Glutamatergic neuron (in vitro differentiated cells): ENCODE data around the gene CNBD2. TPM values are rescaled to one million over a fixed set of nuclear protein-coding genes. Genes with fewer than 3 reads are reported as not detected.
"Not testable (repeated sequence)": the region's sequence is repeated elsewhere in the genome, so short reads cannot be mapped to it uniquely, and the experiment has no call there.

Experiments used
- DNase-seq: peaks from one replicate; pipeline ENCODE4 v3.0.0; 2022
- H3K27ac Mint-ChIP-seq: one replicate; pipeline ENCODE4 v1.8.0; 2020; ENCODE audit warnings: mild to moderate bottlenecking, mixed read lengths, inconsistent platforms; ENCODE audit not compliant: unreplicated experiment
- H3K27me3 Mint-ChIP-seq: one replicate; pipeline ENCODE4 v1.8.0; 2020; ENCODE audit warnings: mild to moderate bottlenecking, moderate library complexity, mixed read lengths, inconsistent platforms; ENCODE audit not compliant: unreplicated experiment
- H3K36me3 Mint-ChIP-seq: one replicate; pipeline ENCODE4 v1.8.0; 2020; ENCODE audit warnings: mild to moderate bottlenecking, mixed read lengths, inconsistent platforms; ENCODE audit not compliant: unreplicated experiment
- H3K4me1 Mint-ChIP-seq: one replicate; pipeline ENCODE4 v1.8.0; 2020; ENCODE audit warnings: mild to moderate bottlenecking, low read depth, mixed read lengths, inconsistent platforms; ENCODE audit not compliant: unreplicated experiment
- H3K4me3 Mint-ChIP-seq: one replicate; pipeline ENCODE4 v1.8.0; 2020; ENCODE audit warnings: mild to moderate bottlenecking, mixed read lengths, inconsistent platforms; ENCODE audit not compliant: unreplicated experiment
- H3K9me3 Mint-ChIP-seq: one replicate; pipeline ENCODE4 v1.8.0; 2020; ENCODE audit warnings: mild to moderate bottlenecking, moderate library complexity, mixed read lengths, inconsistent platforms; ENCODE audit not compliant: unreplicated experiment
- total RNA-seq: library from RNA; stranded (reverse); fragmentation: NEBNext Ultra II Directional; extraction: Animal tissue kit (Norgen Biotek cat#: 25700); gene quantifications from one replicate; pipeline ENCODE4 v1.2.1, GENCODE V29; 2021; ENCODE audit not compliant: unreplicated experiment
- TF ChIP-seq, protein P1 (sequence below): fragments of 200-600 bp; sonication (generic); IDR thresholded peaks from one replicate; pipeline ENCODE4 v1.5.0; 2021; ENCODE audit not compliant: partially characterized antibody, unreplicated experiment

Gene CNBD2
- total RNA-seq, 1 donor from 2014 or later, result 4.7 TPM

- Mint-ChIP-seq H3K4me3 (no peak overlapping the region), H3K27ac (no peak overlapping the region), H3K4me1 (peaks cover 12% of the 10 kb centered on the region), H3K27me3 (no peaks in the 10 kb centered on the region), H3K36me3 (peaks cover 9% of the 10 kb centered on the region), H3K9me3 (peaks cover 2% of the 10 kb centered on the region)
- TF ChIP-seq, protein P1, sequence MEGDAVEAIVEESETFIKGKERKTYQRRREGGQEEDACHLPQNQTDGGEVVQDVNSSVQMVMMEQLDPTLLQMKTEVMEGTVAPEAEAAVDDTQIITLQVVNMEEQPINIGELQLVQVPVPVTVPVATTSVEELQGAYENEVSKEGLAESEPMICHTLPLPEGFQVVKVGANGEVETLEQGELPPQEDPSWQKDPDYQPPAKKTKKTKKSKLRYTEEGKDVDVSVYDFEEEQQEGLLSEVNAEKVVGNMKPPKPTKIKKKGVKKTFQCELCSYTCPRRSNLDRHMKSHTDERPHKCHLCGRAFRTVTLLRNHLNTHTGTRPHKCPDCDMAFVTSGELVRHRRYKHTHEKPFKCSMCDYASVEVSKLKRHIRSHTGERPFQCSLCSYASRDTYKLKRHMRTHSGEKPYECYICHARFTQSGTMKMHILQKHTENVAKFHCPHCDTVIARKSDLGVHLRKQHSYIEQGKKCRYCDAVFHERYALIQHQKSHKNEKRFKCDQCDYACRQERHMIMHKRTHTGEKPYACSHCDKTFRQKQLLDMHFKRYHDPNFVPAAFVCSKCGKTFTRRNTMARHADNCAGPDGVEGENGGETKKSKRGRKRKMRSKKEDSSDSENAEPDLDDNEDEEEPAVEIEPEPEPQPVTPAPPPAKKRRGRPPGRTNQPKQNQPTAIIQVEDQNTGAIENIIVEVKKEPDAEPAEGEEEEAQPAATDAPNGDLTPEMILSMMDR, result no peak
- DNase-seq, result no peak
These were observed 75.6 kb downstream of the CNBD2 start for GRCh38 chr20:36043892-36044515.

DNA sequence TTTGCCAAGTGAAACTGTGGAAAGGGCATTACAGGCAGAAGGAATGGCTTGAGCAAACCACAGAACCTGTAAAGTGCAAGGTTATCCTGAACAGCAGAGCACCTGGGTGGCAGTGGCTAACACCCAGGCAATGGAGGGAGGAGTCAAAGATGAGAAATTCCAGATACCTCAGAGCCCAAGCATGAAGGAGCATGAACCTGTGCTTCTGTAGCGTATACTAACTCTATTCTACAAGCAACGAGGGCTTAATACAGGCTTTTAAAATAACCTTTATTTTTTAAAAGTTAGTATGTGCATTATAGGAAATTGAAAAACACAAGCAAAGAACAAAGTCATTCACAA lies 77.0 kb downstream of the CNBD2 start:
- H3K4me3 Mint-ChIP-seq, result no peak overlapping the region
- H3K4me1 Mint-ChIP-seq, result peaks cover 13% of the 10 kb centered on the region
- no peaks in the 10 kb centered on the region for H3K27me3 Mint-ChIP-seq
- H3K9me3 Mint-ChIP-seq, result peaks cover 2% of the 10 kb centered on the region
- H3K36me3 Mint-ChIP-seq, result peaks cover 9% of the 10 kb centered on the region
- H3K27ac Mint-ChIP-seq, result no peak overlapping the region
- DNase-seq, result no peak
- TF ChIP-seq, protein P1, result no peak

- not testable (repeated sequence) for H3K27ac Mint-ChIP-seq, H3K9me3 Mint-ChIP-seq, DNase-seq, H3K4me3 Mint-ChIP-seq, H3K27me3 Mint-ChIP-seq, H3K36me3 Mint-ChIP-seq
- H3K4me1 Mint-ChIP-seq, result peaks cover 16% of the 10 kb centered on the region
These were observed 77.8 kb downstream of the CNBD2 start for GRCh38 chr20:36046073-36046798.

DNA sequence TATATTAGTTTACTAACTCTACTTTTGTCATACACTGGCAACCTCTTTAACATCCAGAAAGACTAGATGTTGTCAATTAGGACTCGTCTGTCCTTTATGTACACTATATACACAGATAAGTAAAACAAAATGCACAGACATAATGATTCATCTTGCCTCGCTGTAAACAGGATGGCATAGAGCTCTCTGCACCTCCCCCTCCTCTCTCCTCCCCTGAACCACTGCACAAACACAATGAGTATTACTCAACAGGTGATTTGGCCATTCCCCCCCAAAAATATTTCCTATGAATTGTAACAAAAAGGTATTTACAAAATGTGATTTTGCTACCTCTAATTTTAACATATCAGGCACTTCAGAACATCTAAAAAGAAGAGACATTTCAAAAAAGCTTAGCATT lies 81.0 kb downstream of the CNBD2 start:
- not testable (repeated sequence) for H3K9me3 Mint-ChIP-seq, H3K36me3 Mint-ChIP-seq, DNase-seq, H3K27me3 Mint-ChIP-seq
- peak overlapping the region; percentile 75 for H3K27ac Mint-ChIP-seq
- H3K4me1 Mint-ChIP-seq, result peaks cover 19% of the 10 kb centered on the region
- peak overlapping the region; percentile 95 for H3K4me3 Mint-ChIP-seq

DNA sequence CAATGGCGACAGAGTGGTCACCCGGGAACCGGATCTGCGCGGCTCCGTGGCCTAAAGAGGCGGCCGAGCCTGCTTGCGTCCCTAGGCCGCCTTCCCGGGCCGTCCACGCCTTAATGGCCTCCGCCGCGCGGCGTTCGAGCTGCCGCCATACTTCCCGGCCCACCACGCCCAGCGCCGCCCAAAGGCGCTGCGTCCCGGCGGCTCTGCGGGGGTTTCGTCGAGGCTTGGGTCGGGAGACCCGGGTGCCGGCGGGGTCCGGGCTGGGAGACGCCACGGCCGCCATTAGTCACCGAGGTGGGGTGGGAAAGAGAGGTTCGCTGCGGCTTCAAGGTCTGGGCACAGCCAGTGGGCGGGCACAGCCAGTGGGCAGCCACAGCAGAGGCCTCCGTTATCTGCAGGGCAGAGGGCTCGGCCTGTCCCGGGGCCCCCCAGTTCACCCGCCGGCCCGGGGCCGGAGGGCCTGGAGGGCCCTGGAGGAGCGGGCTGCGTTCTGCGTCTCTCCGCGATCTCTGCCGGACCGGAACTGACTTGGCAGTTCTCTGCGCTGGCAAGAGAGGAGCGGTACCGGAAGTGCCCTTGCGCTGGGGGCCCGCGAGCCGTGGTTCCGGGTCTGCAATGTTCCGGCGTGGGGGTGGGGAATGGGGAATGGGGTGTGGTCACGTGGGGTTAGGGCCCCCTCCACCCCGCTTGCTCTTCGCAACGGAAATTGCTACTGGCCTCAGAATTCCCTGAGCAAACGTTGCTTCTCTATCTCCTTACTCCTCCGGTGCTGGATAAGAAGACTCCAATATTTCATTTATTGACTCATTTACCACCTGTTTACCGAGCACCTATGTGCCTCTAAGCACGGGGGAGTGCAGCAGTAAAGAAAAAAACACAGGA lies 82.3 kb downstream of the CNBD2 start:
- Mint-ChIP-seq H3K27me3 (peaks cover 4% of the 10 kb centered on the region), H3K27ac (peak overlapping the region; percentile 85), H3K4me1 (peaks cover 22% of the 10 kb centered on the region), H3K36me3 (no peaks in the 10 kb centered on the region), H3K4me3 (peak overlapping the region; percentile 95), H3K9me3 (peaks cover 5% of the 10 kb centered on the region)
- TF ChIP-seq, protein P1, result no peak
- peak; percentile 87 for DNase-seq
